Lower leg skin (tissue), 3 donors: Measurements from ENCODE around the gene SEC61G.

Experiments used
- POLR2A ChIP-seq, 2 donors: fragments of 450-650 bp; IDR thresholded peaks; one replicate each; pipeline ENCODE4 v1.6.1; 2016 to 2017; ENCODE audit warnings: antibody characterized with exemption in 2 of 2, mild to moderate bottlenecking in 1 of 2, moderate library complexity in 1 of 2
- TF ChIP-seq, protein P1 (sequence below), 3 donors: fragments of 450-650 bp; IDR thresholded peaks; one replicate each; pipeline ENCODE4 v1.5.1; 2016; ENCODE audit warnings: antibody characterized with exemption in 3 of 3, mild to moderate bottlenecking in 3 of 3, moderate library complexity in 2 of 3

DNA sequence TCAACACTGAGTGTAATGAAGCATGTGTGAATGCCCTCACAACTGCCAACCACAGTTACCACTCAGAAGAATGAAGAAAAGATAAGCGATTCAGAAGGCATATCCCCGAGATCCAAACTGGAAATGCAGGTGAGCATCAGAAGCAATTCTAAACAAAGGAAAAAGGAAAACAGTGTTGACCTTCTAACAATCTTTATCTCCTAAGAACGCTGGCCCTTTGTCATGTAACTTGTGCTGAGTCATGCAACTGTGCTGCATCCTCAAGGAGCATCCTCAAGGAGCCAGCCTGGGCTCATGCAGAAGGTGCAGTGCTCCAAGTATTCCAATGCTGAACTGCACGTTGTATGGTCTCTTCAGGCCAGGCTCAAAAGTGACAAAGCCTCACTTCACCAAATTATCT is 30.6 kb downstream of the SEC61G start:
- TF ChIP-seq, protein P1, sequence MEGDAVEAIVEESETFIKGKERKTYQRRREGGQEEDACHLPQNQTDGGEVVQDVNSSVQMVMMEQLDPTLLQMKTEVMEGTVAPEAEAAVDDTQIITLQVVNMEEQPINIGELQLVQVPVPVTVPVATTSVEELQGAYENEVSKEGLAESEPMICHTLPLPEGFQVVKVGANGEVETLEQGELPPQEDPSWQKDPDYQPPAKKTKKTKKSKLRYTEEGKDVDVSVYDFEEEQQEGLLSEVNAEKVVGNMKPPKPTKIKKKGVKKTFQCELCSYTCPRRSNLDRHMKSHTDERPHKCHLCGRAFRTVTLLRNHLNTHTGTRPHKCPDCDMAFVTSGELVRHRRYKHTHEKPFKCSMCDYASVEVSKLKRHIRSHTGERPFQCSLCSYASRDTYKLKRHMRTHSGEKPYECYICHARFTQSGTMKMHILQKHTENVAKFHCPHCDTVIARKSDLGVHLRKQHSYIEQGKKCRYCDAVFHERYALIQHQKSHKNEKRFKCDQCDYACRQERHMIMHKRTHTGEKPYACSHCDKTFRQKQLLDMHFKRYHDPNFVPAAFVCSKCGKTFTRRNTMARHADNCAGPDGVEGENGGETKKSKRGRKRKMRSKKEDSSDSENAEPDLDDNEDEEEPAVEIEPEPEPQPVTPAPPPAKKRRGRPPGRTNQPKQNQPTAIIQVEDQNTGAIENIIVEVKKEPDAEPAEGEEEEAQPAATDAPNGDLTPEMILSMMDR (IDR thresholded peaks at IDR 0.05) = no peak
- no peak for TF ChIP-seq POLR2A (IDR thresholded peaks at IDR 0.05)
